H1 (cell line): ENCODE data around the gene HABP4. TPM values are rescaled to one million over a fixed set of nuclear protein-coding genes. Genes with fewer than 3 reads are reported as not detected.

ENCODE experiments used
- GABPA ChIP-seq: IDR thresholded peaks from 2 replicates; pipeline ENCODE4 v1.6.1; 2011; ENCODE audit warnings: mild to moderate bottlenecking, low read length, moderate library complexity, borderline replicate concordance; ENCODE audit not compliant: insufficient read depth
- HDAC2 ChIP-seq, 2 experiments: fragments of 300-600 bp in 1 of 2; sonication (generic) in 1 of 2; IDR thresholded peaks; 2 replicates each; pipeline ENCODE4 v1.6.1; 2011 to 2012; ENCODE audit warnings: low read depth in 2 of 2, low read length in 2 of 2, mild to moderate bottlenecking in 2 of 2, moderate library complexity in 2 of 2, borderline replicate concordance in 1 of 2, inconsistent platforms in 1 of 2
- NRF1 ChIP-seq: IDR thresholded peaks from 2 replicates; pipeline ENCODE4 v1.6.1; 2011; ENCODE audit warnings: mild to moderate bottlenecking, low read depth, low read length, improper control_type of control experiment
- polyA plus RNA-seq, 7 experiments: library from polyadenylated mRNA; depleted of rRNA in 3 of 7; stranded (reverse) in 5 of 7; unstranded in 2 of 7; fragments of >200 nt in 5 of 7; fragments of 200-250 nt in 2 of 7; gene quantifications; 1 replicate in 5 of 7; 2 replicates in 1 of 7; 4 replicates in 1 of 7; pipeline versions ENCODE4 v1.2.1 to v1.2.3, GENCODE V29; 2011 to 2013; ENCODE audit warnings: missing spikeins in 2 of 7, mixed read lengths in 2 of 7
- total RNA-seq: library from RNA; stranded (reverse); fragmentation: NEBNext Ultra II Directional; extraction: Animal tissue kit (Norgen Biotek cat#: 25700); gene quantifications from 2 replicates; pipeline ENCODE4 v1.2.1, GENCODE V29; 2021
- TF ChIP-seq, protein P1 (sequence below): IDR thresholded peaks from 2 replicates; pipeline ENCODE4 v1.6.1; 2012; ENCODE audit warnings: inconsistent platforms
- TF ChIP-seq, protein P2 (sequence below): IDR thresholded peaks from 2 replicates; pipeline ENCODE4 v1.6.1; 2012; ENCODE audit warnings: inconsistent platforms

The HABP4 gene
- total and polyA plus RNA-seq, 2 of the 8 experiments (the other 6 are each of a cell fraction or from before 2014, with no cell fraction given): 3.3 to 11.2 TPM

DNA sequence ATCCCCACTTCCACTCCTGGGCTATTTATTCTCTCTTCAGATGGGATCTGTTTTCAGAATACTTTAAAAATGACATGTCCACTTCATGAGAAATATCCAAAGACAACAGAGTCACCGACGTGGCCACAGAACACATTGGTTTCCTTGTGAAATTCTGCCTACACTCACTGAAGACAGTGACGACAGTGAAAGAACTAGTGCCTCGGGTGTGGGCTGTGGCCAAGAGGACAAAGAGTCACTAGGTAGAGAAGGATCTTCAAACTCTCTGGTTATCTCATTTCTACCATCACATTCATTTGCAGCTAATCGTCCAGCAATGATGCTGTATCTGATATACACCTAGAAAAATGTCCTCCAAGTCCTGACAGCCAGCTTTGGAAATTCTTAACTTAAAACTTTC lies 59.1 kb downstream of the HABP4 start (continued):
- TF ChIP-seq GABPA (no peak), NRF1 (no peak), HDAC2 (IDR thresholded peaks at IDR 0.05; ENCODE audit: borderline replicate concordance in 1 of 2, low read depth in 2 of 2, low read length in 2 of 2) (no peak)
- TF ChIP-seq, protein P1, sequence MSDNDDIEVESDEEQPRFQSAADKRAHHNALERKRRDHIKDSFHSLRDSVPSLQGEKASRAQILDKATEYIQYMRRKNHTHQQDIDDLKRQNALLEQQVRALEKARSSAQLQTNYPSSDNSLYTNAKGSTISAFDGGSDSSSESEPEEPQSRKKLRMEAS: no peak
- TF ChIP-seq, protein P2, sequence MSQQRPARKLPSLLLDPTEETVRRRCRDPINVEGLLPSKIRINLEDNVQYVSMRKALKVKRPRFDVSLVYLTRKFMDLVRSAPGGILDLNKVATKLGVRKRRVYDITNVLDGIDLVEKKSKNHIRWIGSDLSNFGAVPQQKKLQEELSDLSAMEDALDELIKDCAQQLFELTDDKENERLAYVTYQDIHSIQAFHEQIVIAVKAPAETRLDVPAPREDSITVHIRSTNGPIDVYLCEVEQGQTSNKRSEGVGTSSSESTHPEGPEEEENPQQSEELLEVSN: no peak
- TF ChIP-seq, all 59 proteins: peak for 0
